Lower leg skin (tissue), 3 donors: Measurements from ENCODE around the gene RBM33.

ENCODE experiments used
- CTCF ChIP-seq, 3 donors: fragments of 450-650 bp; IDR thresholded peaks; one replicate each; pipeline ENCODE4 v1.5.1; 2016; ENCODE audit warnings: antibody characterized with exemption in 3 of 3, mild to moderate bottlenecking in 3 of 3, moderate library complexity in 2 of 3
- POLR2A ChIP-seq, 2 donors: fragments of 450-650 bp; IDR thresholded peaks; one replicate each; pipeline ENCODE4 v1.6.1; 2016 to 2017; ENCODE audit warnings: antibody characterized with exemption in 2 of 2, mild to moderate bottlenecking in 1 of 2, moderate library complexity in 1 of 2

GRCh38 chr7:155762655-155763054 is 118.2 kb downstream of the RBM33 start:
- no peak for TF ChIP-seq CTCF (IDR thresholded peaks at IDR 0.05)
- no peak for TF ChIP-seq POLR2A (IDR thresholded peaks at IDR 0.05)
